GM23248 (cell line): Measurements from ENCODE around the gene TMED5. TPM values are rescaled to one million over a fixed set of nuclear protein-coding genes. Genes with fewer than 3 reads are reported as not detected.
"Not testable (repeated sequence)": the region's sequence is repeated elsewhere in the genome, so short reads cannot be mapped to it uniquely, and the experiment has no call there.

ENCODE experiments used
- DNase-seq: peaks from one replicate; pipeline ENCODE4 v3.0.0-alpha.2; 2015
- H2AFZ ChIP-seq: fragments of 200-600 bp; sonication (generic); 2 replicates; pipeline ENCODE4 v1.6.1; 2016; ENCODE audit warnings: antibody characterized with exemption
- H3F3A ChIP-seq: fragments of 200-600 bp; sonication (generic); 2 replicates; pipeline ENCODE4 v1.6.1; 2016; ENCODE audit warnings: mild to moderate bottlenecking, antibody characterized with exemption, mixed run types; ENCODE audit not compliant: insufficient read depth
- H3K27ac ChIP-seq: fragments of 200-600 bp; sonication (generic); 2 replicates; pipeline ENCODE4 v1.5.1; 2016; ENCODE audit warnings: mild to moderate bottlenecking
- H3K27me3 ChIP-seq: fragments of 200-600 bp; sonication (generic); replicated peaks from 2 replicates; pipeline ENCODE4 v1.6.1; 2016; ENCODE audit warnings: mild to moderate bottlenecking; ENCODE audit not compliant: insufficient read depth
- H3K36me3 ChIP-seq: fragments of 200-600 bp; sonication (generic); 2 replicates; pipeline ENCODE4 v1.6.1; 2016; ENCODE audit warnings: low read depth, mild to moderate bottlenecking
- H3K4me1 ChIP-seq: fragments of 200-600 bp; sonication (generic); 2 replicates; pipeline ENCODE4 v1.6.1; 2016; ENCODE audit warnings: mild to moderate bottlenecking; ENCODE audit not compliant: insufficient read depth
- H3K4me2 ChIP-seq: fragments of 200-600 bp; sonication (generic); one replicate; pipeline ENCODE4 v1.6.1; 2016; ENCODE audit warnings: mild to moderate bottlenecking; ENCODE audit not compliant: unreplicated experiment
- H3K4me3 ChIP-seq: fragments of 200-600 bp; sonication (generic); 2 replicates; pipeline ENCODE4 v1.5.1; 2016; ENCODE audit warnings: mild to moderate bottlenecking
- H3K79me2 ChIP-seq: fragments of 200-600 bp; sonication (generic); 2 replicates; pipeline ENCODE4 v1.6.1; 2016; ENCODE audit warnings: mild to moderate bottlenecking; ENCODE audit not compliant: insufficient read depth
- H3K9ac ChIP-seq: fragments of 200-600 bp; sonication (generic); 2 replicates; pipeline ENCODE4 v1.6.1; 2016; ENCODE audit warnings: mild to moderate bottlenecking
- H3K9me2 ChIP-seq: fragments of 200-600 bp; sonication (generic); 2 replicates; pipeline ENCODE4 v1.6.1; 2016; ENCODE audit warnings: mixed run types, mild to moderate bottlenecking, moderate library complexity; ENCODE audit not compliant: insufficient read depth
- H3K9me3 ChIP-seq: fragments of 200-600 bp; sonication (generic); one replicate; pipeline ENCODE4 v1.6.1; 2017; ENCODE audit warnings: low read depth
- H4K20me1 ChIP-seq: fragments of 200-600 bp; sonication (generic); 2 replicates; pipeline ENCODE4 v1.6.0; 2016; ENCODE audit not compliant: insufficient read depth
- EZH2 ChIP-seq: fragments of 200-600 bp; sonication (generic); IDR thresholded peaks from 2 replicates; pipeline ENCODE4 v1.6.1; 2018; ENCODE audit warnings: antibody characterized with exemption, mild to moderate bottlenecking; ENCODE audit not compliant: insufficient read depth, poor library complexity, severe bottlenecking
- EZH2phosphoT487 ChIP-seq: fragments of 200-600 bp; sonication (generic); IDR thresholded peaks from 2 replicates; pipeline ENCODE4 v1.6.1; 2018; ENCODE audit warnings: antibody characterized with exemption, moderate library complexity, mild to moderate bottlenecking, low read depth; ENCODE audit not compliant: insufficient read depth
- WGBS, 2 experiments: methylation state at CpG; one replicate each; pipeline ENCODE4 v1.1.6; 2015 to 2017; ENCODE audit warnings: low lambda C conversion rate in 2 of 2, low coverage in 1 of 2; ENCODE audit errors: missing lambda C conversion rate in 2 of 2; 5-methylcytosine and 5-hydroxymethylcytosine counted together
- in situ Hi-C: fragments of 300-500 bp; cut with MboI; formaldehyde crosslinking; loops from 2 replicates; pipeline ENCODE4 v1.15.0; 2020
- polyA plus RNA-seq: library from polyadenylated mRNA; unstranded; fragments of >200 nt; fragmentation: Nextera tagmentation; extraction: Ambion mirVana; gene quantifications from 2 replicates; pipeline ENCODE4 v1.2.1, GENCODE V29; 2016
- total RNA-seq: library from RNA; depleted of rRNA; stranded (reverse); fragments of >200 nt; shearing (Covaris generic); gene quantifications from 2 replicates; pipeline ENCODE4 v1.2.3, GENCODE V29; 2014

TMED5 gene
- total and polyA plus RNA-seq, 2 experiments from 2014 or later, result 39.0 to 49.2 TPM

DNA sequence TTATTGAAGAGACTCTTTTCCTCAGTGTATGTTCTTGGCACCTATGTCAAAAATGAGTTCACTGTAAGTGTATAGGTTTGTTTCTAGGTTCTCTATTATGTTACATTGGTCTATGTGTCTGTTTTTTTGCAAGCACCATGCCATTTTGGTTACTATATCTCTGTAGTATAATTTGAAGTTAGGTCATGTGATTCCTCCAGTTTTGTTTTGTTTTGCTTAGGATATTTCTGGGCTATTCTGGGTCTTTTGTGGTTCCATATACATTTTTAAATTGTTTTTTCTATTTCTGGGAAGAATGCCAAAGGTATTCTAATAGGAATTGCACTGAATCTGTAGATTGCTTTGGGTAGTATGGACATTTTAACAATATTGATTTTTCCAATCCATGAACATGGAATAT is 13.2 kb downstream of the TMED5 start:
- Histone ChIP-seq H3F3A (peaks cover under 1% of the 10 kb centered on the region; the same call in 1 of the 2 replicates), H3K27me3 (no peaks in the 10 kb centered on the region), H3K36me3 (peaks cover 11% of the 10 kb centered on the region; the same call in 1 of the 2 replicates), H4K20me1 (peaks cover 12% of the 10 kb centered on the region; the same call in 1 of the 2 replicates), H3K9me2 (no peaks in the 10 kb centered on the region), H3K79me2 (peaks cover 100% of the 10 kb centered on the region), H3K4me2 (no peak overlapping the region), H2AFZ (no peak overlapping the region), H3K9ac (no peak overlapping the region), H3K27ac (no peak overlapping the region), H3K4me1 (0 out of 2 replicates have a peak, but pooled peaks cover 6% of the 10 kb centered on the region), H3K9me3 (no peaks in the 10 kb centered on the region), H3K4me3 (no peak overlapping the region)
- in situ Hi-C loops, result no loop called here
- no peak for DNase-seq
- TF ChIP-seq EZH2phosphoT487 (no peak), EZH2 (no peak)

DNA sequence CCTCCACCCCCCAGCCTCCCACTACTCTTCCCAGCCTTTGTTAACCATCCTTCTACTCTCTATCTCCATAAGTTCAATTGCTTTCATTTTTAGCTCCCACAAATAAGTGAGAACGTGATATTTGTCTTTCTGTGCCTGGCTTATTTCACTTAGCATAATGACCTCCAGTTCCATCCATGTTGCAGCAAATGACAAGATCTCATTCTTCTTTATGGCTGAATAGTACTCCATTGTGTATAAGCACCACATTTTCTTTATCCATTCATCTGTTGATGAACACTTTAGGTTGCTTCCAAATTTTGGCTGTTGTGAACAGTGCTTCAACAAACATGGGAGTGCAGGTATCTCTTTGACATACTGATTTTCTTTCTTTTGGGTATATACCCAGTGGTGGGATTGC is 14.3 kb downstream of the TMED5 start:
- H3K27me3 ChIP-seq, H3K27ac ChIP-seq, H3K9me2 ChIP-seq, H3K4me1 ChIP-seq, H3K4me2 ChIP-seq, H3F3A ChIP-seq, H3K9me3 ChIP-seq, H2AFZ ChIP-seq, in situ Hi-C loops, H3K4me3 ChIP-seq, DNase-seq, H3K9ac ChIP-seq: not testable (repeated sequence)
- peaks cover 11% of the 10 kb centered on the region; the same call in 1 of the 2 replicates for H3K36me3 ChIP-seq
- WGBS, 2 experiments, result 100% methylated on average over 1 of the region's 1 CpG
- H4K20me1 ChIP-seq, result peaks cover 12% of the 10 kb centered on the region; the same call in 1 of the 2 replicates
- H3K79me2 ChIP-seq, result peaks cover 100% of the 10 kb centered on the region

DNA sequence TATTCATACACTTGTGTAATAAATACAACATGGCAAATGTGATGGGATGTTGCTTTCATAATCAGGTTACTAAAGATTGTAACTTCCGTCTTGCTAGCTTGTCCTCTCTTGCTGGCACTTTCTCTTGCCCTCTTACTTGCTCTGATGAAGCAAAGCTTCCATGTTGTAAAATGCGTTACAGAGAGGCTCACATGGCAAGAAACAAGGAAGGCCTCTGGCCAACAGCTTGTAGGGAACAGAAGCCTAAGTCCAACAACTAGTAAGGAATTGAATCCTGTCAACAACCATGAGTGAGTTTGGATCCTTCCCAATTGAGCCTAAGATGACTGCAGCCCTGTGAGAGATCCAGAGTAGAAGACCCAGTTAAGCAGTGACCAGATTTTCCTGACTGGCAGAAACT is 15.4 kb downstream of the TMED5 start:
- Histone ChIP-seq H2AFZ (no peak overlapping the region), H3K4me2 (no peak overlapping the region), H3K79me2 (peaks cover 100% of the 10 kb centered on the region), H3K27me3 (no peaks in the 10 kb centered on the region), H3K9ac (no peak overlapping the region), H3K36me3 (peaks cover 11% of the 10 kb centered on the region; the same call in 1 of the 2 replicates), H3K4me3 (no peak overlapping the region), H3K4me1 (no peaks in the 10 kb centered on the region), H3K9me3 (no peaks in the 10 kb centered on the region), H3K27ac (no peak overlapping the region), H3F3A (no peaks in the 10 kb centered on the region), H3K9me2 (no peaks in the 10 kb centered on the region), H4K20me1 (peaks cover 12% of the 10 kb centered on the region; the same call in 1 of the 2 replicates)
- no peak for TF ChIP-seq EZH2phosphoT487
- no peak for TF ChIP-seq EZH2
- DNase-seq, result no peak
- in situ Hi-C loops, result no loop called here
- 61 to 73% methylated on average over 2 of the region's 2 CpGs for WGBS, 2 experiments

DNA sequence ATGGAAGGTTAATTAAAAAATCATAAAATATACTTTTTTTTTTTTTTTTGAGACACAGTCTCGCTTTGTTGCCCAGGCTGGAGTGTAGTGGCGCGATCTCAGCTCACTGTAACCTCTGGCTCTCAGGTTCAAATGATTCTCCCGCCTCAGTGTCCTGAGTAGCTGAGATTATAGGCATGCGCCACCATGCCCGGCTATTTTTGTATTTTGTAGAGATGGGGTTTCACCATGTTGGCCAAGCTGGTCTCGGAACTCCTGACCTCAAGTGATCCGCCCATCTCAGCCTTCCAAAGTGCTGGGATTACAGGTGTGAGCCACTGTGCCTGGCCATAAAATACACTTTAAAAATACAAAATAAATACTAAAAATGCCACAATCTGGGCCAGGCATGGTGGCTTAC is 16.9 kb downstream of the TMED5 start:
- H3K4me3 ChIP-seq, H3K4me2 ChIP-seq, H3F3A ChIP-seq, H3K27me3 ChIP-seq, in situ Hi-C loops, H3K9me2 ChIP-seq, H3K9me3 ChIP-seq, H3K4me1 ChIP-seq, DNase-seq, H2AFZ ChIP-seq, H3K9ac ChIP-seq, H3K27ac ChIP-seq, H4K20me1 ChIP-seq: not testable (repeated sequence)
- H3K79me2 ChIP-seq, result peaks cover 100% of the 10 kb centered on the region
- WGBS, 2 experiments, result 97 to 100% methylated on average over 8 of the region's 8 CpGs
- peaks cover 14% of the 10 kb centered on the region for H3K36me3 ChIP-seq

DNA sequence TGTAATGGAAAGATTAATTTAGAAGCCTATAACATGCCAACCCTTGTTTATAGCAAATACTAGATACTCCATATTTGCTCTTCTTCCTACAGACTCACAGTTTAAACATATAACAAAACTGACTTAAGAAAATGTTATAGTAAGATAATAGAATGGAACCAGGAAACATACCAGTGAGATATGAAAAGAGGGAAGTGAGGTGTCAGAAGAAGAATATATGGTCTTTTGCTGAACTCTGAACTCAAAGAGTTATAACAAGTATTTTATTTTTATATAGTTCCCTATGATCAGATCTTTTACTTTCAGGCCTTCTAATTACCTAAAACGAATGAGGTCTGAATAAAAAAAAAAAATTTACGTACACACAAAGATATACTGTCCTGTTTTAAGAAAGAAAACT is 20.9 kb downstream of the TMED5 start:
- H3K27ac ChIP-seq, result no peak overlapping the region
- 93 to 96% methylated on average over 2 of the region's 2 CpGs for WGBS, 2 experiments
- no peak overlapping the region for H2AFZ ChIP-seq
- peaks cover 29% of the 10 kb centered on the region for H3K36me3 ChIP-seq
- no peak for DNase-seq
- in situ Hi-C loops, result no loop called here
- H3F3A ChIP-seq, result no peaks in the 10 kb centered on the region
- TF ChIP-seq EZH2phosphoT487 (no peak), EZH2 (no peak)
- no peaks in the 10 kb centered on the region for H3K27me3 ChIP-seq
- H3K79me2 ChIP-seq, result peaks cover 93% of the 10 kb centered on the region
- no peak overlapping the region for H3K4me3 ChIP-seq
- no peak overlapping the region for H3K9ac ChIP-seq
- H3K9me2 ChIP-seq, result no peaks in the 10 kb centered on the region
- H3K4me1 ChIP-seq, result peaks cover 8% of the 10 kb centered on the region
- no peaks in the 10 kb centered on the region for H4K20me1 ChIP-seq
- no peak overlapping the region for H3K4me2 ChIP-seq
- H3K9me3 ChIP-seq, result no peaks in the 10 kb centered on the region
